SK-N-SH (cell line): ENCODE measurements around the gene KCTD21. TPM values are rescaled to one million over a fixed set of nuclear protein-coding genes. Genes with fewer than 3 reads are reported as not detected.

Experiments
- CTCF ChIA-PET: fragments of 300-600, 350-600 bp; formaldehyde crosslinking; extraction: SDS; loops from one replicate; lab custom pipeline; 2021; lab: Yijun Ruan, JAX
- POLR2A ChIA-PET: fragments of 350-600 bp; sonication (Branson Sonifier 250); formaldehyde crosslinking; extraction: SDS; loops from one replicate; lab custom pipeline; 2020; ENCODE audit warnings: antibody characterized with exemption, inconsistent platforms; lab: Yijun Ruan, JAX
- DNase-seq: peaks from one replicate; pipeline ENCODE4 v3.0.0; 2012
- H2AFZ ChIP-seq: fragments of 200-600 bp; sonication (generic); 2 replicates; pipeline ENCODE4 v1.8.1; 2016; ENCODE audit warnings: antibody characterized with exemption, mild to moderate bottlenecking, low read depth
- H3F3A ChIP-seq: fragments of 200-600 bp; sonication (generic); replicated peaks from 2 replicates; pipeline ENCODE3; 2016; ENCODE audit warnings: antibody characterized with exemption, mild to moderate bottlenecking; ENCODE audit not compliant: insufficient read depth
- H3K27ac ChIP-seq, 2 experiments: fragments of 200-500 bp in 1 of 2; fragments of 200-600 bp in 1 of 2; sonication (Bioruptor generic) in 1 of 2; sonication (generic), shearing (Covaris generic) in 1 of 2; 2 replicates each; pipeline versions ENCODE4 v1.5.1 to v1.6.1; 2014 to 2016; ENCODE audit warnings: low read depth in 2 of 2, inconsistent platforms in 1 of 2, low read length in 1 of 2, mild to moderate bottlenecking in 1 of 2, mixed read lengths in 1 of 2
- H3K27me3 ChIP-seq: fragments of 200-600 bp; sonication (generic), shearing (Covaris generic); 2 replicates; pipeline ENCODE4 v1.6.1; 2016; ENCODE audit warnings: mixed run types; ENCODE audit not compliant: insufficient read depth
- H3K36me3 ChIP-seq, 2 experiments: fragments of 200-500 bp in 1 of 2; fragments of 200-600 bp in 1 of 2; sonication (Bioruptor generic) in 1 of 2; sonication (generic) in 1 of 2; replicated peaks in 1 of 2; 2 replicates each; pipeline versions ENCODE3 to v1.5.1; 2014 to 2016; ENCODE audit warnings: low read length in 1 of 2, mild to moderate bottlenecking in 1 of 2; ENCODE audit not compliant: insufficient read depth in 2 of 2, control insufficient read depth in 1 of 2
- H3K4me1 ChIP-seq, 2 experiments: fragments of 200-500 bp in 1 of 2; fragments of 200-600 bp in 1 of 2; sonication (Bioruptor generic) in 1 of 2; sonication (generic), shearing (Covaris generic) in 1 of 2; 2 replicates each; pipeline versions ENCODE4 v1.5.1 to v1.6.1; 2014 to 2016; ENCODE audit warnings: low read depth in 1 of 2, low read length in 1 of 2, mixed run types in 1 of 2; ENCODE audit not compliant: insufficient read depth in 2 of 2, control insufficient read depth in 1 of 2
- H3K4me2 ChIP-seq: fragments of 200-600 bp; sonication (generic), shearing (Covaris generic); 2 replicates; pipeline ENCODE4 v1.6.1; 2017; ENCODE audit warnings: mixed run types
- H3K4me3 ChIP-seq, 2 experiments: fragments of 200-500 bp in 1 of 2; fragments of 200-600 bp in 1 of 2; sonication (Bioruptor generic) in 1 of 2; sonication (generic), shearing (Covaris generic) in 1 of 2; 2 replicates each; pipeline versions ENCODE4 v1.5.1 to v1.8.1; 2014 to 2016; ENCODE audit warnings: low read depth in 2 of 2, inconsistent platforms in 1 of 2, low read length in 1 of 2, mild to moderate bottlenecking in 1 of 2, mixed read lengths in 1 of 2, moderate library complexity in 1 of 2
- H3K79me2 ChIP-seq: fragments of 200-600 bp; sonication (generic); 2 replicates; pipeline ENCODE4 v1.8.1; 2017; ENCODE audit warnings: mild to moderate bottlenecking; ENCODE audit not compliant: insufficient read depth
- H3K9ac ChIP-seq: fragments of 200-600 bp; sonication (generic); 2 replicates; pipeline ENCODE4 v1.6.1; 2017; ENCODE audit warnings: mixed run types
- H3K9me2 ChIP-seq: fragments of 200-600 bp; sonication (generic); 2 replicates; pipeline ENCODE4 v1.6.1; 2017; ENCODE audit warnings: mixed run types
- H3K9me3 ChIP-seq: fragments of 200-600 bp; sonication (generic); 2 replicates; pipeline ENCODE4 v1.6.1; 2017; ENCODE audit warnings: mixed run types, mild to moderate bottlenecking, moderate library complexity
- H4K20me1 ChIP-seq: fragments of 200-600 bp; sonication (generic); 2 replicates; pipeline ENCODE4 v1.6.1; 2017; ENCODE audit warnings: mild to moderate bottlenecking, mixed run types; ENCODE audit not compliant: insufficient read depth
- CTCF ChIP-seq: fragments of 200-600 bp; sonication (generic); IDR thresholded peaks from 2 replicates; pipeline ENCODE4 v1.6.1; 2017; ENCODE audit warnings: antibody characterized with exemption, mild to moderate bottlenecking, moderate library complexity
- ELF1 ChIP-seq: IDR thresholded peaks from 2 replicates; pipeline ENCODE4 v1.4.0; 2012
- EP300 ChIP-seq, 2 experiments: IDR thresholded peaks; 2 replicates each; pipeline versions ENCODE4 v1.4.0 to v1.6.1; 2012; ENCODE audit warnings: borderline replicate concordance in 1 of 2, low read depth in 1 of 2, low read length in 1 of 2
- EZH2phosphoT487 ChIP-seq: fragments of 200-600 bp; sonication (generic); IDR thresholded peaks from 2 replicates; pipeline ENCODE4 v1.6.1; 2017; ENCODE audit warnings: low read depth, mixed run types, mild to moderate bottlenecking, antibody characterized with exemption, moderate library complexity, borderline replicate concordance
- FOSL2 ChIP-seq: IDR thresholded peaks from 2 replicates; pipeline ENCODE4 v1.4.0; 2012; ENCODE audit warnings: low read depth, mild to moderate bottlenecking, moderate library complexity, borderline replicate concordance
- FOXJ3 ChIP-seq: sonication (generic); formaldehyde crosslinking; IDR thresholded peaks from 2 replicates; pipeline ENCODE4 v1.5.1; 2020; ENCODE audit warnings: mild to moderate bottlenecking, missing genetic modification reagents
- FOXM1 ChIP-seq: IDR thresholded peaks from 2 replicates; pipeline ENCODE4 v1.4.0; 2012; ENCODE audit warnings: low read depth, mild to moderate bottlenecking
- IRF3 ChIP-seq: fragments of 150-350 bp; IDR thresholded peaks from 2 replicates; pipeline ENCODE4 v1.6.1; 2016; ENCODE audit warnings: mild to moderate bottlenecking, low read depth, low read length
- JUND ChIP-seq: IDR thresholded peaks from 2 replicates; pipeline ENCODE4 v1.4.0; 2012
- MAX ChIP-seq: IDR thresholded peaks from 2 replicates; pipeline ENCODE4 v1.4.0; 2012; ENCODE audit warnings: low read depth
- NFIC ChIP-seq: IDR thresholded peaks from 2 replicates; pipeline ENCODE4 v1.4.0; 2012; ENCODE audit warnings: borderline replicate concordance
- NRF1 ChIP-seq: IDR thresholded peaks from 2 replicates; pipeline ENCODE4 v1.6.1; 2012; ENCODE audit warnings: low read depth, mild to moderate bottlenecking, low read length
- RFX5 ChIP-seq: IDR thresholded peaks from 2 replicates; pipeline ENCODE4 v1.6.1; 2012; ENCODE audit warnings: mild to moderate bottlenecking, improper control_type of control experiment, low read length
- SMC3 ChIP-seq: IDR thresholded peaks from 2 replicates; pipeline ENCODE4 v1.6.1; 2012; ENCODE audit warnings: low read depth, low read length, improper control_type of control experiment
- TAF1 ChIP-seq: IDR thresholded peaks from 2 replicates; pipeline ENCODE4 v1.6.1; 2012; ENCODE audit warnings: low read depth, mild to moderate bottlenecking, low read length, moderate library complexity, borderline replicate concordance
- TEAD4 ChIP-seq: IDR thresholded peaks from 2 replicates; pipeline ENCODE4 v1.4.0; 2012; ENCODE audit warnings: mild to moderate bottlenecking, borderline replicate concordance; ENCODE audit not compliant: insufficient read depth
- USF2 ChIP-seq: fragments of 150-350 bp; IDR thresholded peaks from 2 replicates; pipeline ENCODE4 v1.6.1; 2017; ENCODE audit warnings: antibody characterized with exemption, low read length, low read depth, borderline replicate concordance
- WGBS: methylation state at CpG from one replicate; pipeline ENCODE4 v1.1.6; 2017; ENCODE audit warnings: low lambda C conversion rate; 5-methylcytosine and 5-hydroxymethylcytosine counted together
- polyA plus RNA-seq, 3 experiments: library from polyadenylated mRNA; depleted of rRNA; stranded (reverse); fragments of >200 nt; gene quantifications; 2 replicates each; pipeline ENCODE4 v1.2.3, GENCODE V29; 2012
- TF ChIP-seq, protein P1 (sequence below): IDR thresholded peaks from 2 replicates; pipeline ENCODE4 v1.4.0; 2012; ENCODE audit warnings: low read depth, borderline replicate concordance
- TF ChIP-seq, protein P2 (sequence below): IDR thresholded peaks from 2 replicates; pipeline ENCODE4 v1.4.0; 2012; ENCODE audit warnings: low read depth, borderline replicate concordance

KCTD21 gene
- polyA plus RNA-seq, 1 of the 3 experiments (the other 2 are of a cell fraction): 5.0 TPM

DNA sequence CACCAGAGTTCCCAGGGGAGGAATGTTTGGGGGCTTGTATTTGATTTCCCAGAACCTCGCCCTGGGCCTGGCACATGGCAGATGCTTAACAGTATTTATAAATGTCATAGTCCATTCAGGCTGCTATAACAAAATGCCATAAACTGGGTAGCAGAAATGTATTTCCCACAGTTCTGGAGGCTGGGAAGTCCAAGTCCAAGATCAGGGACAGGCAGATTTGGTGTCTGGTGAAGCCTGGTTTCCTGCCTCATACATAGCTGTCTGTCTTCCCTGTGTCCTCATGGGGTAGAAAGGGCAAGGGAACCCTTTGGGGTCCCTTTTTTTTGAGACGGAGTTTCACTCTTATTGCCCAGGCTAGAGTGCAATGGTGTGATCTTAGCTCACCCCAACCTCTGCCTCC lies 24.0 kb downstream of the KCTD21 start:
- POLR2A ChIA-PET: no interaction called here
- Histone ChIP-seq H3K4me2 (no peak overlapping the region), H3K4me3 (no peak overlapping the region), H3K79me2 (no peaks in the 10 kb centered on the region), H3K27ac (no peak overlapping the region), H3K4me1 (peaks cover 0 to 45% of the 10 kb centered on the region in 2 experiments; a peak in 1 of 4 replicates), H3K27me3 (no peaks in the 10 kb centered on the region), H3F3A (no peaks in the 10 kb centered on the region), H4K20me1 (no peaks in the 10 kb centered on the region)
- TF ChIP-seq FOSL2 (no peak), FOXJ3 (CRISPR knock-in tag) (no peak), IRF3 (no peak), JUND (no peak), TAF1 (no peak), EP300 (IDR thresholded peaks at IDR 0.05; ENCODE audit: borderline replicate concordance in 1 of 2, low read depth in 1 of 2, low read length in 1 of 2) (no peak), NFIC (no peak), TEAD4 (no peak), SMC3 (no peak), MAX (no peak), RFX5 (no peak), FOXM1 (no peak), NRF1 (no peak), ELF1 (no peak), CTCF (no peak), EZH2phosphoT487 (no peak), USF2 (no peak)
- TF ChIP-seq, protein P1, sequence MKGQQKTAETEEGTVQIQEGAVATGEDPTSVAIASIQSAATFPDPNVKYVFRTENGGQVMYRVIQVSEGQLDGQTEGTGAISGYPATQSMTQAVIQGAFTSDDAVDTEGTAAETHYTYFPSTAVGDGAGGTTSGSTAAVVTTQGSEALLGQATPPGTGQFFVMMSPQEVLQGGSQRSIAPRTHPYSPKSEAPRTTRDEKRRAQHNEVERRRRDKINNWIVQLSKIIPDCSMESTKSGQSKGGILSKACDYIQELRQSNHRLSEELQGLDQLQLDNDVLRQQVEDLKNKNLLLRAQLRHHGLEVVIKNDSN: no peak
- TF ChIP-seq, protein P2, sequence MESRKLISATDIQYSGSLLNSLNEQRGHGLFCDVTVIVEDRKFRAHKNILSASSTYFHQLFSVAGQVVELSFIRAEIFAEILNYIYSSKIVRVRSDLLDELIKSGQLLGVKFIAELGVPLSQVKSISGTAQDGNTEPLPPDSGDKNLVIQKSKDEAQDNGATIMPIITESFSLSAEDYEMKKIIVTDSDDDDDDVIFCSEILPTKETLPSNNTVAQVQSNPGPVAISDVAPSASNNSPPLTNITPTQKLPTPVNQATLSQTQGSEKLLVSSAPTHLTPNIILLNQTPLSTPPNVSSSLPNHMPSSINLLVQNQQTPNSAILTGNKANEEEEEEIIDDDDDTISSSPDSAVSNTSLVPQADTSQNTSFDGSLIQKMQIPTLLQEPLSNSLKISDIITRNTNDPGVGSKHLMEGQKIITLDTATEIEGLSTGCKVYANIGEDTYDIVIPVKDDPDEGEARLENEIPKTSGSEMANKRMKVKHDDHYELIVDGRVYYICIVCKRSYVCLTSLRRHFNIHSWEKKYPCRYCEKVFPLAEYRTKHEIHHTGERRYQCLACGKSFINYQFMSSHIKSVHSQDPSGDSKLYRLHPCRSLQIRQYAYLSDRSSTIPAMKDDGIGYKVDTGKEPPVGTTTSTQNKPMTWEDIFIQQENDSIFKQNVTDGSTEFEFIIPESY: no peak
- TF ChIP-seq, all 33 proteins: peak for 0
- no peaks in the 10 kb centered on the region for H3K36me3 ChIP-seq
- no peaks in the 10 kb centered on the region for H3K9me3 ChIP-seq
- H2AFZ ChIP-seq: no peak overlapping the region
- no peaks in the 10 kb centered on the region for H3K9me2 ChIP-seq
- WGBS: 100% methylated on average over 2 of the region's 2 CpGs
- CTCF ChIA-PET: interaction anchor here (1.0 kb wide), 1 partner anchor 11 kb away, joined by 3 read pairs; no protein-coding TSS in a partner anchor
- no peak overlapping the region for H3K9ac ChIP-seq
- DNase-seq: no peak
